IPS-11a (cell line): ENCODE results near the gene XRCC3.

Source experiments
- H3K4me3 ChIP-seq: one replicate; pipeline ENCODE4 v1.5.1; 2013; ENCODE audit warnings: low read depth, low read length, control low read depth

Gene XRCC3

GRCh38 chr14:103738701-103739451, 23.6 kb upstream of the XRCC3 start:
- H3K4me3 ChIP-seq, result no peak overlapping the region

- no peak overlapping the region for H3K4me3 ChIP-seq
These were observed 22.9 kb upstream of the XRCC3 start for GRCh38 chr14:103738166-103738565.

GRCh38 chr14:103737432-103738045, 22.3 kb upstream of the XRCC3 start:
- no peak overlapping the region for H3K4me3 ChIP-seq

GRCh38 chr14:103736546-103737431, 21.5 kb upstream of the XRCC3 start:
- no peak overlapping the region for H3K4me3 ChIP-seq

- no peak overlapping the region for H3K4me3 ChIP-seq
These were observed 20.7 kb upstream of the XRCC3 start for GRCh38 chr14:103735815-103736545.

GRCh38 chr14:103735439-103735814, 20.2 kb upstream of the XRCC3 start:
- H3K4me3 ChIP-seq, result no peak overlapping the region

GRCh38 chr14:103735022-103735421, 19.8 kb upstream of the XRCC3 start:
- H3K4me3 ChIP-seq, result no peak overlapping the region

- H3K4me3 ChIP-seq, result no peak overlapping the region
These were observed 19.0 kb upstream of the XRCC3 start for GRCh38 chr14:103734081-103734888.

GRCh38 chr14:103733651-103734050, 18.4 kb upstream of the XRCC3 start:
- no peak overlapping the region for H3K4me3 ChIP-seq

GRCh38 chr14:103732868-103733620, 17.8 kb upstream of the XRCC3 start:
- no peak overlapping the region for H3K4me3 ChIP-seq

GRCh38 chr14:103731916-103732867, 16.9 kb upstream of the XRCC3 start:
- no peak overlapping the region for H3K4me3 ChIP-seq

- no peak overlapping the region for H3K4me3 ChIP-seq
These were observed 16.2 kb upstream of the XRCC3 start for GRCh38 chr14:103731481-103731880.

GRCh38 chr14:103730490-103731035, 15.3 kb upstream of the XRCC3 start:
- no peak overlapping the region for H3K4me3 ChIP-seq

GRCh38 chr14:103729496-103730448, 14.5 kb upstream of the XRCC3 start:
- H3K4me3 ChIP-seq, result no peak overlapping the region

- H3K4me3 ChIP-seq, result no peak overlapping the region
These were observed 13.5 kb upstream of the XRCC3 start for GRCh38 chr14:103728721-103729120.

- no peak overlapping the region for H3K4me3 ChIP-seq
These were observed 12.9 kb upstream of the XRCC3 start for GRCh38 chr14:103728141-103728540.
